GM12878 (cell line): ENCODE measurements around the gene TSNAX. TPM values are rescaled to one million over a fixed set of nuclear protein-coding genes. Genes with fewer than 3 reads are reported as not detected.

ENCODE experiments used
- ATAC-seq: fragments of 200-7000 bp; cut with Tn5 transposase; 3 replicates; pipeline ENCODE4 v1.9.1; 2020; ENCODE audit warnings: mild to moderate bottlenecking, moderate library complexity
- BruUV-seq: library from RNA; stranded (reverse); fragments of 400-500 nt; replicated peaks from 2 replicates; lab custom pipeline; 2021; lab: Mats Ljungman, UMichigan
- CTCF ChIA-PET: fragments of 300-600 bp; sonication (Branson Sonifier 250); formaldehyde crosslinking; extraction: SDS; loops from one replicate; lab custom pipeline; 2021; ENCODE audit warnings: inconsistent platforms; lab: Yijun Ruan, JAX
- POLR2A ChIA-PET: fragments of 350-600 bp; formaldehyde crosslinking; extraction: SDS; loops from one replicate; lab custom pipeline; 2021; ENCODE audit warnings: inconsistent platforms; lab: Charles Lee
- RAD21 ChIA-PET: fragments of 300-600 bp; sonication (Branson Sonifier 250); formaldehyde crosslinking; loops from one replicate; lab custom pipeline; 2023; ENCODE audit warnings: antibody characterized with exemption; ENCODE audit not compliant: unreplicated experiment; lab: Charles Lee
- SMC1A ChIA-PET: fragments of 300-600 bp; sonication (Branson Sonifier 250); formaldehyde crosslinking; loops from one replicate; lab custom pipeline; 2023; ENCODE audit not compliant: unreplicated experiment, uncharacterized antibody; lab: Charles Lee
- DNase-seq: peaks from one replicate; pipeline ENCODE4 v3.0.0-alpha.2; 2011; ENCODE audit warnings: low read depth, low spot score
- FAIRE-seq: peaks from 3 replicates; lab custom pipeline; 2011; peaks lifted over from hg19 to GRCh38; lab: Jason Lieb, UNC
- H2AFZ ChIP-seq: 2 replicates; pipeline ENCODE4 v1.6.0; 2011; ENCODE audit warnings: low read depth, low read length, control low read depth; ENCODE audit not compliant: control insufficient read depth
- H3K27ac ChIP-seq: 2 replicates; pipeline ENCODE4 v1.5.1; 2011; ENCODE audit warnings: control low read depth; ENCODE audit not compliant: control insufficient read depth, insufficient read depth
- H3K27me3 ChIP-seq, 2 experiments: replicated peaks in 1 of 2; 2 replicates each; pipeline versions ENCODE4 v1.6.0 to v1.6.1; 2011; ENCODE audit warnings: low read length in 1 of 2; ENCODE audit not compliant: control insufficient read depth in 2 of 2, insufficient read depth in 2 of 2
- H3K36me3 ChIP-seq, 2 experiments: 2 replicates each; pipeline ENCODE4 v1.5.1; 2011; ENCODE audit warnings: low read length in 1 of 2; ENCODE audit not compliant: control insufficient read depth in 2 of 2, insufficient read depth in 2 of 2
- H3K4me1 ChIP-seq: 2 replicates; pipeline ENCODE4 v1.6.1; 2011; ENCODE audit warnings: mild to moderate bottlenecking, low read length, moderate library complexity, mixed read lengths; ENCODE audit not compliant: control insufficient read depth, insufficient read depth
- H3K4me2 ChIP-seq: 2 replicates; pipeline ENCODE4 v1.6.0; 2011; ENCODE audit warnings: control low read depth; ENCODE audit not compliant: control insufficient read depth, insufficient read depth
- H3K4me3 ChIP-seq: fragments of 200-600 bp; sonication (generic); 2 replicates; pipeline ENCODE4 v1.5.1; 2016
- H3K79me2 ChIP-seq: 2 replicates; pipeline ENCODE4 v1.6.0; 2011; ENCODE audit warnings: low read length; ENCODE audit not compliant: control insufficient read depth, insufficient read depth
- H3K9ac ChIP-seq: 2 replicates; pipeline ENCODE4 v1.8.0; 2011; ENCODE audit warnings: low read length, control low read depth, mixed read lengths; ENCODE audit not compliant: control insufficient read depth, insufficient read depth
- H3K9me3 ChIP-seq: replicated peaks from 3 replicates; pipeline ENCODE4 v1.5.1; 2011; ENCODE audit warnings: mild to moderate bottlenecking, low read length; ENCODE audit not compliant: control insufficient read depth, insufficient read depth
- H4K20me1 ChIP-seq: 2 replicates; pipeline ENCODE4 v1.6.0; 2011; ENCODE audit not compliant: control insufficient read depth, insufficient read depth
- BRCA1 ChIP-seq: IDR thresholded peaks from 2 replicates; pipeline ENCODE4 v1.6.1; 2011; ENCODE audit warnings: low read depth, low read length, improper control_type of control experiment
- CHD1 ChIP-seq: IDR thresholded peaks from 2 replicates; pipeline ENCODE4 v1.6.1; 2012; ENCODE audit warnings: low read depth, low read length, improper control_type of control experiment
- KLF5 ChIP-seq: fragments of 450-650 bp; IDR thresholded peaks from 2 replicates; pipeline ENCODE4 v1.6.1; 2014; ENCODE audit warnings: mild to moderate bottlenecking; ENCODE audit not compliant: partially characterized antibody
- MTA2 ChIP-seq: fragments of 450-650 bp; IDR thresholded peaks from 2 replicates; pipeline ENCODE4 v1.6.1; 2016; ENCODE audit warnings: low read depth, mild to moderate bottlenecking, moderate library complexity
- MXI1 ChIP-seq: fragments of 150-350 bp; IDR thresholded peaks from 2 replicates; pipeline ENCODE4 v1.6.1; 2011; ENCODE audit warnings: low read depth, mild to moderate bottlenecking, inconsistent platforms, low read length, improper control_type of control experiment
- POLR2A ChIP-seq: IDR thresholded peaks from 2 replicates; pipeline ENCODE4 v1.6.1; 2011; ENCODE audit warnings: low read depth, mild to moderate bottlenecking, low read length
- SMAD5 ChIP-seq: IDR thresholded peaks from 2 replicates; pipeline ENCODE4 v1.6.1; 2016; ENCODE audit warnings: antibody characterized with exemption, low read depth
- SUPT20H ChIP-seq: IDR thresholded peaks from 2 replicates; pipeline ENCODE4 v1.6.1; 2011; ENCODE audit warnings: low read depth, mild to moderate bottlenecking, low read length, moderate library complexity, borderline replicate concordance; ENCODE audit not compliant: control insufficient read depth
- WGBS: methylation state at CpG from one replicate; pipeline ENCODE4 v1.1.6; 2016; ENCODE audit warnings: low lambda C conversion rate; ENCODE audit not compliant: insufficient replicate concordance, insufficient coverage; ENCODE audit errors: missing lambda C conversion rate; 5-methylcytosine and 5-hydroxymethylcytosine counted together
- in situ Hi-C: fragments of 300-500 bp; cut with MboI; formaldehyde crosslinking; loops from 9 replicates; pipeline ENCODE4 v1.14.3; 2018; ENCODE audit warnings: mixed read lengths
- intact Hi-C: fragments of 100-400 bp; cut with micrococcal nuclease; formaldehyde crosslinking; loops from one replicate; pipeline ENCODE4 v1.14.2; 2022; ENCODE audit not compliant: unreplicated experiment
- polyA plus RNA-seq, 11 experiments: library from polyadenylated mRNA; depleted of rRNA in 4 of 11; unstranded in 6 of 11; stranded (reverse) in 5 of 11; fragments of >200 nt; fragmentation: Nextera tagmentation in 4 of 11; fragmentation: Illumina TruSeq in 1 of 11; extraction: Ambion mirVana in 4 of 11; extraction: Trizol in 1 of 11; gene quantifications; 1 replicate in 1 of 11; 2 replicates in 10 of 11; pipeline versions ENCODE4 v1.2.1 to v1.2.3, GENCODE V29; 2011 to 2016; ENCODE audit warnings: inconsistent platforms in 2 of 11, missing spikeins in 2 of 11, low read depth in 1 of 11
- total RNA-seq, 4 experiments: library from RNA; depleted of rRNA in 3 of 4; stranded (reverse); fragments of >200 nt in 3 of 4; fragmentation: Illumina TruSeq in 1 of 4; extraction: Trizol in 1 of 4; gene quantifications; 2 replicates each; pipeline versions ENCODE4 v1.2.1 to v1.2.3, GENCODE V29; 2013 to 2021

TSNAX gene
- total and polyA plus RNA-seq, 10 of the 15 experiments (the other 5 are each of a cell fraction or from before 2014, with no cell fraction given), result 24.8 to 49.7 (median 35.6) TPM

- Histone ChIP-seq H3K79me2 (no peaks in the 10 kb centered on the region), H3K4me3 (no peak overlapping the region), H2AFZ (no peak overlapping the region), H4K20me1 (no peaks in the 10 kb centered on the region), H3K9me3 (no peaks in the 10 kb centered on the region), H3K27ac (no peak overlapping the region), H3K36me3 (peaks cover 0 to 8% of the 10 kb centered on the region in 2 experiments; a peak in 2 of 4 replicates), H3K4me1 (no peaks in the 10 kb centered on the region), H3K9ac (no peak overlapping the region), H3K4me2 (no peak overlapping the region), H3K27me3 (no peaks in the 10 kb centered on the region)
- ATAC-seq, result no peak
- intact Hi-C loops (no loop called here), in situ Hi-C loops (no loop called here)
- FAIRE-seq, result no peak
- CTCF ChIA-PET, result interaction anchor here (0.9 to 2.4 kb wide), 5 partner anchors 11 to 195 kb away, joined by 3 to 6 read pairs (median 5); no protein-coding TSS in a partner anchor
- POLR2A ChIA-PET, result interaction anchor here (1.6 kb wide), 1 partner anchor 220 kb away, joined by 4 read pairs; the partner anchor contains the start of genes EXOC8 and SPRTN
- RAD21 ChIA-PET, result interaction anchor here (0.8 kb wide), 1 partner anchor 138 kb away, joined by 3 read pairs; no protein-coding TSS in a partner anchor
- TF ChIP-seq MTA2, result no peak
- no peak for TF ChIP-seq MXI1
- no peak for TF ChIP-seq POLR2A
- no peak for TF ChIP-seq KLF5
- TF ChIP-seq CHD1, result no peak
- no peak for TF ChIP-seq SMAD5
- no peak for TF ChIP-seq SUPT20H
- TF ChIP-seq BRCA1, result no peak
- SMC1A ChIA-PET, result interaction anchor here (1.4 kb wide), 1 partner anchor 26 kb away, joined by 4 read pairs; no protein-coding TSS in a partner anchor
- no TSS peak for BruUV-seq
- no peak for DNase-seq
- WGBS, result 100% methylated on average over 1 of the region's 1 CpG
These were observed 28.9 kb downstream of the TSNAX start for GRCh38 chr1:231557411-231557810.
